PC-9 (cell line): ENCODE measurements around the gene CTTNBP2. TPM values are rescaled to one million over a fixed set of nuclear protein-coding genes. Genes with fewer than 3 reads are reported as not detected.

Source experiments
- BruUV-seq: library from RNA; stranded (reverse); fragments of 400-500 nt; replicated peaks from 2 replicates; lab custom pipeline; 2021; lab: Mats Ljungman, UMichigan
- CTCF ChIA-PET: fragments of 300-600 bp; sonication (Branson Sonifier 250); formaldehyde crosslinking; loops from one replicate; lab custom pipeline; 2022; ENCODE audit warnings: antibody characterized with exemption; lab: Charles Lee
- POLR2A ChIA-PET: fragments of 300-600 bp; sonication (Branson Sonifier 250); formaldehyde crosslinking; loops from one replicate; lab custom pipeline; 2022; ENCODE audit warnings: antibody characterized with exemption; ENCODE audit not compliant: unreplicated experiment; lab: Charles Lee
- DNase-seq, 2 experiments: peaks; one replicate each; pipeline versions ENCODE4 v3.0.0 to v3.0.0-alpha.2; 2015 to 2022; ENCODE audit warnings: mixed read lengths in 1 of 2
- H2AFZ ChIP-seq: fragments of 200-600 bp; sonication (generic); 2 replicates; pipeline ENCODE4 v1.8.1; 2017; ENCODE audit warnings: antibody characterized with exemption
- H3F3A ChIP-seq: fragments of 200-600 bp; sonication (generic); 2 replicates; pipeline ENCODE4 v1.8.1; 2017; ENCODE audit warnings: antibody characterized with exemption, mild to moderate bottlenecking, low read depth; ENCODE audit not compliant: insufficient read depth
- H3K27ac ChIP-seq: fragments of 200-600 bp; sonication (generic); 2 replicates; pipeline ENCODE4 v1.6.1; 2016; ENCODE audit warnings: mixed run types
- H3K27me3 ChIP-seq: fragments of 200-600 bp; sonication (generic); 2 replicates; pipeline ENCODE4 v1.6.1; 2016; ENCODE audit warnings: low read depth, mixed run types; ENCODE audit not compliant: insufficient read depth
- H3K36me3 ChIP-seq: fragments of 200-600 bp; sonication (generic); 2 replicates; pipeline ENCODE4 v1.6.1; 2016; ENCODE audit warnings: low read depth, mixed run types
- H3K4me1 ChIP-seq: fragments of 200-600 bp; sonication (generic); replicated peaks from 2 replicates; pipeline ENCODE4 v1.6.1; 2016; ENCODE audit warnings: mixed run types; ENCODE audit not compliant: insufficient read depth
- H3K4me2 ChIP-seq: fragments of 200-600 bp; sonication (generic); 2 replicates; pipeline ENCODE4 v1.6.1; 2017; ENCODE audit warnings: mixed run types
- H3K4me3 ChIP-seq: fragments of 200-600 bp; sonication (generic); 2 replicates; pipeline ENCODE4 v1.6.1; 2016; ENCODE audit warnings: mixed run types
- H3K79me2 ChIP-seq: fragments of 200-600 bp; sonication (generic); 2 replicates; pipeline ENCODE4 v1.6.1; 2017; ENCODE audit warnings: low read depth, mixed run types
- H3K9me2 ChIP-seq: fragments of 200-600 bp; sonication (generic); 2 replicates; pipeline ENCODE4 v1.8.1; 2017; ENCODE audit warnings: mild to moderate bottlenecking; ENCODE audit not compliant: insufficient read depth
- H3K9me3 ChIP-seq: fragments of 200-600 bp; sonication (generic); 2 replicates; pipeline ENCODE4 v1.8.1; 2016; ENCODE audit warnings: low read depth; ENCODE audit not compliant: insufficient read depth
- H4K20me1 ChIP-seq: fragments of 200-600 bp; sonication (generic); 2 replicates; pipeline ENCODE4 v1.8.1; 2017; ENCODE audit not compliant: insufficient read depth
- EZH2 ChIP-seq: fragments of 200-600 bp; sonication (generic); IDR thresholded peaks from 2 replicates; pipeline ENCODE4 v1.8.0; 2017; ENCODE audit warnings: antibody characterized with exemption, low read depth
- intact Hi-C: fragments of 100-400 bp; cut with micrococcal nuclease; formaldehyde crosslinking; loops from one replicate; pipeline ENCODE4 v1.10.0; 2022; ENCODE audit not compliant: unreplicated experiment
- total RNA-seq: library from RNA; stranded (reverse); gene quantifications from 2 replicates; pipeline ENCODE4 v1.2.3, GENCODE V29; 2021
- TF ChIP-seq, protein P1 (sequence below): fragments of 200-600 bp; sonication (generic); conservative IDR thresholded peaks from 2 replicates; pipeline ENCODE4 v1.6.1; 2017; ENCODE audit warnings: mixed run types, antibody characterized with exemption, mild to moderate bottlenecking, moderate library complexity

Gene CTTNBP2
- total RNA-seq, 1 experiment from 2014 or later: not detected

DNA sequence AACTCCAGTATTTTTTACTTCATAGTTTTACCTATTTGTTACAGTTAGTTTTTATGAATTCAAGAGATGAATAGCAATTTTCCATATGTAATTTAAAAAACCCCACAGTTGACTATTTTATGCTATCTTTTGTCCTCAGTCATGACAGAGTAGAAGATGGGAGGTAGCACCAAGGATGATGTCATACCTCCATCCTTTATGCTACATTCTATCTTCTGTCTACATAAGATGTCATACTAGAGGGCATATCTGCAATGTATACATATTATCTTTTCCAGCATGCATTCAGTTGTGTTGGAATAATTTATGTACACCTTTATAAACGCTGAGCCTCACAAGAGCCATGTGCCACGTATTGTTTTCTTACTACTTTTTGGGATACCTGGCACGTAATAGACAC lies 209.2 kb downstream of the CTTNBP2 start:
- H3K27ac ChIP-seq: no peak overlapping the region
- H3K4me2 ChIP-seq: no peak overlapping the region
- no peaks in the 10 kb centered on the region for H3K27me3 ChIP-seq
- no peaks in the 10 kb centered on the region for H3K36me3 ChIP-seq
- H3K4me3 ChIP-seq: no peak overlapping the region
- TF ChIP-seq, protein P1, sequence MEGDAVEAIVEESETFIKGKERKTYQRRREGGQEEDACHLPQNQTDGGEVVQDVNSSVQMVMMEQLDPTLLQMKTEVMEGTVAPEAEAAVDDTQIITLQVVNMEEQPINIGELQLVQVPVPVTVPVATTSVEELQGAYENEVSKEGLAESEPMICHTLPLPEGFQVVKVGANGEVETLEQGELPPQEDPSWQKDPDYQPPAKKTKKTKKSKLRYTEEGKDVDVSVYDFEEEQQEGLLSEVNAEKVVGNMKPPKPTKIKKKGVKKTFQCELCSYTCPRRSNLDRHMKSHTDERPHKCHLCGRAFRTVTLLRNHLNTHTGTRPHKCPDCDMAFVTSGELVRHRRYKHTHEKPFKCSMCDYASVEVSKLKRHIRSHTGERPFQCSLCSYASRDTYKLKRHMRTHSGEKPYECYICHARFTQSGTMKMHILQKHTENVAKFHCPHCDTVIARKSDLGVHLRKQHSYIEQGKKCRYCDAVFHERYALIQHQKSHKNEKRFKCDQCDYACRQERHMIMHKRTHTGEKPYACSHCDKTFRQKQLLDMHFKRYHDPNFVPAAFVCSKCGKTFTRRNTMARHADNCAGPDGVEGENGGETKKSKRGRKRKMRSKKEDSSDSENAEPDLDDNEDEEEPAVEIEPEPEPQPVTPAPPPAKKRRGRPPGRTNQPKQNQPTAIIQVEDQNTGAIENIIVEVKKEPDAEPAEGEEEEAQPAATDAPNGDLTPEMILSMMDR: no peak
- TF ChIP-seq EZH2: no peak
- no TSS peak for BruUV-seq
- no peaks in the 10 kb centered on the region for H3K79me2 ChIP-seq
- no peaks in the 10 kb centered on the region for H3F3A ChIP-seq
- no peaks in the 10 kb centered on the region for H3K9me2 ChIP-seq
- no peak for DNase-seq
- intact Hi-C loops: no loop called here
- ChIA-PET POLR2A (no interaction called here), CTCF (no interaction called here)
- no peak overlapping the region for H2AFZ ChIP-seq
- H3K4me1 ChIP-seq: peaks cover 8% of the 10 kb centered on the region
- H4K20me1 ChIP-seq: no peaks in the 10 kb centered on the region
- no peaks in the 10 kb centered on the region for H3K9me3 ChIP-seq

DNA sequence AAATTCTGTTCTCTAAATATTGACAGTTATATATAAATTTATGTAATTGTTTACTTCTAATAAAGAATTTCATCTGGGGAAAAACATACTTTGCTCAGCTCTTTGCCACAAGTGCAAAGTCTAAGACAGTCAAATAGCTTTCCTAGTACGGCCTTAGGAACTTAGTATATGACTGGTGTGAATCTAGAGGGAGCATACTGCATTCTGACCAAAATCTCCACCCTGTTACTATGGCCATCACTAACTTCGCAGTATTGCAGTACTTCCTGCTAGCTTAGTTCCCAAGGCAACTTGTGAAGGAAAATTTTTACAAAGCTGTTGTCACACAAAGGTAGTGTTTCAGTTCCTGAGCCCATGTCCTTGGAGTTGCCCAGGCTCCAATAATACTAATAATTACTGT lies 211.9 kb downstream of the CTTNBP2 start:
- no peak overlapping the region for H3K27ac ChIP-seq
- no peaks in the 10 kb centered on the region for H3K79me2 ChIP-seq
- H4K20me1 ChIP-seq: no peaks in the 10 kb centered on the region
- TF ChIP-seq EZH2: no peak
- TF ChIP-seq, protein P1: no peak
- ChIA-PET POLR2A (no interaction called here), CTCF (no interaction called here)
- no peak overlapping the region for H3K4me3 ChIP-seq
- no peaks in the 10 kb centered on the region for H3K27me3 ChIP-seq
- H3K36me3 ChIP-seq: no peaks in the 10 kb centered on the region
- H3K9me3 ChIP-seq: no peaks in the 10 kb centered on the region
- H2AFZ ChIP-seq: no peak overlapping the region
- H3K4me2 ChIP-seq: no peak overlapping the region
- BruUV-seq: no TSS peak
- peaks cover 8% of the 10 kb centered on the region for H3K4me1 ChIP-seq
- no peaks in the 10 kb centered on the region for H3K9me2 ChIP-seq
- intact Hi-C loops: no loop called here
- no peak for DNase-seq
- H3F3A ChIP-seq: no peaks in the 10 kb centered on the region
